ENCODE data around the gene SIN3A.

DNA sequence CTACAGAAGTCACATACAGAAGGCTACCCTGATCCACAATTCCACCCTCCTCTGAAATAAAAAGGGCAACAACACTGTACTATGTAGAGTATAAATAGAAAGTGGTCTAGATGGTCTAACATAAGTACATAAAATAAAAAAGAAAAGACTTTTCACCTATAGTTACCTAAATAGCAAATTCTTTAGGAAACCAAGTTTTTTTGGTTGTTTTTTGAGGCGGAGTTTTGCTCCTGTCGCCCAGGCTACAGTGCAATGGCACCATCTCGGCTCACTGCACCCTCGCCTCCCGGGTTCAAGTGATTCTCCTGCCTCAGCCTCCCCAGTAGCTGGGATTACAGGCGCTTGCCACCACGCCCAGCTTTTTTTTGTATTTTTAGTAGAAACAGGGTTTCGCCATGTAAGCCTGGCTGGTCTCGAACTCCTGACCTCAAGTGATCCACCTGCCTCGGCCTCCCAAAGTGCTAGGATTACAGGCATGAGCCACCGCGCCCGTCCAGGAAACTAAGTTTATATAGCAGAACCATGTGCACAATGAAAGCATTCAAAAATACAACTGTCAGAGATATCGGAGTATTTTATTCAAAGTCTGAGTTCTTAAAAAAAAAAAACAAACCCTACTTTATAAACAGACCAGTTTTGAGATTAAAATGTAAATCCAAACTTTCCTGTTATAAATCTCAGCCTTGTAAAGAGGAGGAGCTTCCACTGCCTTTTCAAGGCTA is 1.7 kb downstream of the SIN3A start:
- TF ChIP-seq CTCF (conservative IDR thresholded peaks at IDR 0.05; ENCODE audit: low read depth, low read length) (no peak), EZH2phosphoT487 (IDR thresholded peaks at IDR 0.05; ENCODE audit: borderline replicate concordance, low read length) (no peak)

Data from PC-3 (cell line).